Neuronal stem cell (in vitro differentiated cells): ENCODE measurements around the gene C1QA.

Source experiments
- DNase-seq: peaks from one replicate; pipeline ENCODE4 v3.0.0-alpha.2; 2013; ENCODE audit warnings: low spot score
- H2AFZ ChIP-seq: one replicate; pipeline ENCODE4 v1.6.1; 2013; ENCODE audit warnings: mild to moderate bottlenecking, low read length, inconsistent platforms
- H2AK5ac ChIP-seq: 2 replicates; pipeline ENCODE4 v1.6.1; 2013; ENCODE audit warnings: low read depth, mild to moderate bottlenecking, inconsistent platforms, low read length, moderate library complexity, mixed read lengths
- H2BK120ac ChIP-seq: 2 replicates; pipeline ENCODE4 v1.6.1; 2013; ENCODE audit warnings: low read depth, mild to moderate bottlenecking, inconsistent platforms, low read length, moderate library complexity, mixed read lengths
- H2BK12ac ChIP-seq: one replicate; pipeline ENCODE4 v1.6.1; 2013; ENCODE audit warnings: low read length, inconsistent platforms
- H2BK15ac ChIP-seq: 2 replicates; pipeline ENCODE4 v1.6.1; 2013; ENCODE audit warnings: mild to moderate bottlenecking, low read length, inconsistent platforms, mixed read lengths
- H2BK5ac ChIP-seq: one replicate; pipeline ENCODE4 v1.6.1; 2013; ENCODE audit warnings: inconsistent platforms, mild to moderate bottlenecking, low read length, moderate library complexity
- H3K14ac ChIP-seq: one replicate; pipeline ENCODE4 v1.6.1; 2013; ENCODE audit warnings: low read length, inconsistent platforms
- H3K18ac ChIP-seq: 2 replicates; pipeline ENCODE4 v1.6.1; 2013; ENCODE audit warnings: low read length, inconsistent platforms
- H3K23ac ChIP-seq: 2 replicates; pipeline ENCODE4 v1.6.1; 2013; ENCODE audit warnings: low read depth, mild to moderate bottlenecking, mixed read lengths, low read length, inconsistent platforms; ENCODE audit not compliant: poor library complexity
- H3K27ac ChIP-seq: replicated peaks from 3 replicates; pipeline ENCODE4 v1.5.1; 2013; ENCODE audit warnings: low read length, inconsistent platforms
- H3K27me3 ChIP-seq, 3 experiments: 2 replicates each; pipeline ENCODE4 v1.6.1; 2013; ENCODE audit warnings: low read length in 3 of 3, mild to moderate bottlenecking in 2 of 3, inconsistent platforms in 1 of 3, low read depth in 1 of 3, mixed read lengths in 1 of 3, moderate library complexity in 1 of 3; ENCODE audit not compliant: control insufficient read depth in 3 of 3, insufficient read depth in 3 of 3
- H3K36me3 ChIP-seq, 2 donors: replicated peaks in 1 of 2; 2 replicates each; pipeline ENCODE4 v1.6.1; 2013; ENCODE audit warnings: low read length in 2 of 2; ENCODE audit not compliant: control insufficient read depth in 2 of 2, insufficient read depth in 2 of 2
- H3K4ac ChIP-seq: 2 replicates; pipeline ENCODE4 v1.6.1; 2013; ENCODE audit warnings: inconsistent platforms, mild to moderate bottlenecking, low read length, moderate library complexity
- H3K4me1 ChIP-seq, 2 donors: 1 replicate in 1 of 2; 2 replicates in 1 of 2; pipeline ENCODE4 v1.6.1; 2013; ENCODE audit warnings: low read length in 2 of 2, low read depth in 1 of 2; ENCODE audit not compliant: control insufficient read depth in 2 of 2, insufficient read depth in 1 of 2
- H3K4me2 ChIP-seq: one replicate; pipeline ENCODE4 v1.6.1; 2013; ENCODE audit warnings: mild to moderate bottlenecking, low read length, inconsistent platforms; ENCODE audit not compliant: insufficient read depth, poor library complexity, severe bottlenecking
- H3K4me3 ChIP-seq, 2 donors: 2 replicates each; pipeline ENCODE4 v1.5.1; 2013; ENCODE audit warnings: low read length in 2 of 2, mild to moderate bottlenecking in 2 of 2, inconsistent platforms in 1 of 2, moderate library complexity in 1 of 2
- H3K79me1 ChIP-seq: one replicate; pipeline ENCODE4 v1.6.1; 2013; ENCODE audit warnings: low read depth, mild to moderate bottlenecking, inconsistent platforms, low read length, moderate library complexity
- H3K9ac ChIP-seq: one replicate; pipeline ENCODE4 v1.6.1; 2013; ENCODE audit warnings: mild to moderate bottlenecking, low read depth, low read length, inconsistent platforms; ENCODE audit not compliant: poor library complexity
- H3K9me3 ChIP-seq, 2 donors: replicated peaks in 1 of 2; 2 replicates each; pipeline versions ENCODE3 to v1.6.1; 2013; ENCODE audit warnings: low read length in 2 of 2, mild to moderate bottlenecking in 2 of 2, inconsistent platforms in 1 of 2, low read depth in 1 of 2, mixed read lengths in 1 of 2, moderate library complexity in 1 of 2; ENCODE audit not compliant: control insufficient read depth in 2 of 2, insufficient read depth in 1 of 2
- H4K8ac ChIP-seq: one replicate; pipeline ENCODE4 v1.6.1; 2013; ENCODE audit warnings: low read depth, mild to moderate bottlenecking, inconsistent platforms, low read length, moderate library complexity
- H4K91ac ChIP-seq: one replicate; pipeline ENCODE4 v1.6.1; 2013; ENCODE audit warnings: low read length, low read depth, mild to moderate bottlenecking, inconsistent platforms; ENCODE audit not compliant: poor library complexity
- WGBS, 2 donors: extraction: QIAGEN DNeasy Blood & Tissue Kit; methylation state at CpG; one replicate each; pipeline ENCODE4 v1.1.7; 2013; ENCODE audit warnings: missing lambda C conversion rate in 2 of 2, mixed read lengths in 1 of 2; ENCODE audit not compliant: insufficient read length in 2 of 2, insufficient replicate concordance in 1 of 2; ENCODE audit errors: extremely low coverage in 2 of 2; 5-methylcytosine and 5-hydroxymethylcytosine counted together

The C1QA gene

DNA sequence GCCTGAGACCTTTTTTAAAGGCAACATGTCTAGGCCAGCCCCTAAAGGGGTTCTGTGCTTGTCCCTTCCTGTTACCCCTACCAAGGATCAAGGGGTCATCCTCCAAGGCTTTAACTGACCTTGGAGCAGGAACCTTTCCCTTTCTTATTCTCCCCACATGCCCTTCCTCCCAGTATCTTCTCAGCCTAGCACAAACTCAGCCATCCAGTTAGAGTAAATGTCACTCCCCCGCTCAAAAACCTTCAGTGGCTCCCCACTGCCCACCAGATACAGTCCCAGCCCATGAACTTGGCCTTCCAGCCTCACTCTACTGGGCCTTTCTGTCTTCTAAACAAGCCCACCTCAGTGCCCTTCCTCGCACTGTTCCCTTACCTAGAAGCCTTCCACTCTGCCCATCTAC, 25.5 kb downstream of the C1QA start:
- Histone ChIP-seq H3K23ac (no peak overlapping the region), H3K18ac (no peak overlapping the region), H2BK15ac (no peak overlapping the region), H4K8ac (no peak overlapping the region), H2BK12ac (no peak overlapping the region), H3K27ac (no peak overlapping the region), H3K4me3 (no peak overlapping the region), H4K91ac (no peak overlapping the region), H3K9me3 (no peaks in the 10 kb centered on the region), H3K14ac (no peak overlapping the region), H2BK5ac (no peak overlapping the region), H3K36me3 (no peaks in the 10 kb centered on the region), H3K4ac (no peak overlapping the region), H2BK120ac (no peak overlapping the region), H2AFZ (no peak overlapping the region), H2AK5ac (no peak overlapping the region), H3K4me2 (no peak overlapping the region), H3K79me1 (no peaks in the 10 kb centered on the region), H3K4me1 (peaks cover 0 to 6% of the 10 kb centered on the region in 2 donors), H3K9ac (no peak overlapping the region), H3K27me3 (peaks cover 0 to 22% (median 0%) of the 10 kb centered on the region in 3 experiments)
- no peak for DNase-seq
- no CpG with 5 or more reads among the region's 2 CpGs for WGBS, 2 donors

DNA sequence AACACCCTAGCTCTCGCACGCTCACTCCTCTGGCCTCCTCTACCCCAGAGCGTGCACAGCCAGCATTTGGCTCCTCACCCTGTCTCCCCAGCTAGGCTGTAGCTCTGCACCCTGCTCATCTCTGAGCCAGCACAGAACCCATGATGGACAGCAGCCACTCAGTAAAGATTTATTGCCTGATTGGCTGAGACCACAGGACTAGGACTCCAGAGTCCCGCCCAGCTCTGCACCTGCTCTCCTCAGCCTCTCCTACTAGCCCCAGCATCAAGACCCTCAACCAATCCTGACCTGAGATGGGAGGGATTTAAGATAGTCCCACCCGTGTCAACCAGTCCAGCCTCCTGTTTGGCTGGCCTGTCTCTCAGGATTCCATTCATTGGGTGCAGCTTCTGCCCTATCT, 25.9 kb downstream of the C1QA start:
- Histone ChIP-seq H3K27me3 (peaks cover 0 to 26% (median 0%) of the 10 kb centered on the region in 3 experiments), H2BK5ac (no peak overlapping the region), H3K23ac (no peak overlapping the region), H3K14ac (no peak overlapping the region), H3K4me3 (no peak overlapping the region), H3K36me3 (no peaks in the 10 kb centered on the region), H3K18ac (no peak overlapping the region), H3K4me2 (no peak overlapping the region), H3K9ac (no peak overlapping the region), H4K91ac (no peak overlapping the region), H4K8ac (no peak overlapping the region), H2BK120ac (no peak overlapping the region), H2AFZ (no peak overlapping the region), H2BK15ac (no peak overlapping the region), H3K27ac (no peak overlapping the region), H3K9me3 (no peaks in the 10 kb centered on the region), H3K4ac (no peak overlapping the region), H2BK12ac (no peak overlapping the region), H3K79me1 (no peaks in the 10 kb centered on the region), H3K4me1 (peaks cover 0 to 6% of the 10 kb centered on the region in 2 donors), H2AK5ac (no peak overlapping the region)
- WGBS, 2 donors: no CpG with 5 or more reads among the region's 5 CpGs
- DNase-seq: peak; percentile 31

DNA sequence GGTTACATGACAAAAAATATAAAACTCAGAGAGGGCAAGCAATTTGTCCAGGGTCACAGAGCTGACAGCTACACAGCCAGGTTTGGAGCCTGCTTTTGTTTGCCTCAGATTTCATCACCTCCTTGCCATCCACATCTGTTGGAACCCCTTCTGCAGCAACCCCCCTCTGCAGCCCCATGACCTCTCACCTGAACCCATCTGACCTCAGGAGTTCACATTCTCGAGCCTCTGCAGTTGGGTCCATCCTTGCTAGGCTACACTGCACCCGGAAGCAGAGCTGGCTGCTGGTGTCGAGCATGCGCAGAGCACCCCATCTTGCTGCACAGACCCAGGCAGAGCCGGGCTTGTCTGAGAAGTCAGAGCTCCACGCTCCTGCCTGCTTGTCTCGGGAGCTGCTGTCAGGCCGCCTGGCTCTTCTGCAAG, 26.6 kb downstream of the C1QA start:
- Histone ChIP-seq H3K4ac (no peak overlapping the region), H4K91ac (no peak overlapping the region), H4K8ac (no peak overlapping the region), H3K14ac (no peak overlapping the region), H3K4me1 (peaks cover 0 to 6% of the 10 kb centered on the region in 2 donors), H3K23ac (no peak overlapping the region), H2AK5ac (peak overlapping the region; percentile 14), H3K36me3 (no peaks in the 10 kb centered on the region), H3K27ac (no peak overlapping the region), H3K4me2 (no peak overlapping the region), H3K27me3 (peaks cover 0 to 27% (median 0%) of the 10 kb centered on the region in 3 experiments), H3K9me3 (no peaks in the 10 kb centered on the region), H3K79me1 (no peaks in the 10 kb centered on the region), H2AFZ (no peak overlapping the region), H3K18ac (no peak overlapping the region), H3K9ac (no peak overlapping the region), H3K4me3 (peak overlapping the region in 1 of 2 donors; percentile 34), H2BK12ac (no peak overlapping the region), H2BK5ac (no peak overlapping the region), H2BK15ac (no peak overlapping the region), H2BK120ac (no peak overlapping the region)
- no peak for DNase-seq
- no CpG with 5 or more reads among the region's 8 CpGs for WGBS, 2 donors

DNA sequence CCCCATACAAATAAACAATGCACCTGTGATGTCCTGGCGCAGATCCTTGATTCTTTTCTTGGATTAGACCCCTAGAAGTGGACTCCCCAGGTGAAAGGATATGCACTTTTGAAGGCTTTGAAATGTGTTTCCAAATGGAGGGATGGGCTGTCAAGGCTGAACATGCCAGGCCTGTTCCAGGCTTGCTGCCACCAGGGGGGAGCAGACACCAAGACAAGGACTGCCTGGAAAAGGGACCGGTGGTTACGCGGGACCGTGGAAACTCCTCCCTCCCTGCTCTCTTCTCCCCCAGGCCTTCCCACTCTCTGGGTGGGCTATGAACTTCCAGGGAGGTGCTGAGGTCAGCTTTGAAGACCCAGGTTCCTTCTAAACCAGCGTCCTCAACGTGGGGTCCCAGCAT, 29.3 kb downstream of the C1QA start:
- no CpG with 5 or more reads among the region's 7 CpGs for WGBS, 2 donors
- no peak overlapping the region for H2BK15ac ChIP-seq
- H3K79me1 ChIP-seq: no peaks in the 10 kb centered on the region
- H3K4me3 ChIP-seq: no peak overlapping the region
- H3K4me2 ChIP-seq: no peak overlapping the region
- H3K14ac ChIP-seq: no peak overlapping the region
- H2AK5ac ChIP-seq: no peak overlapping the region
- H2AFZ ChIP-seq: peak overlapping the region; percentile 81
- H2BK120ac ChIP-seq: no peak overlapping the region
- no peak overlapping the region for H3K9ac ChIP-seq
- H3K23ac ChIP-seq: no peak overlapping the region
- H3K27me3 ChIP-seq: peaks cover 0 to 30% (median 0%) of the 10 kb centered on the region in 3 experiments
- H4K8ac ChIP-seq: no peak overlapping the region
- no peak overlapping the region for H4K91ac ChIP-seq
- no peak overlapping the region for H2BK12ac ChIP-seq
- no peak overlapping the region for H2BK5ac ChIP-seq
- no peak overlapping the region for H3K18ac ChIP-seq
- peaks cover 0 to 6% of the 10 kb centered on the region in 2 donors for H3K4me1 ChIP-seq
- no peak overlapping the region for H3K4ac ChIP-seq
- peak; percentile 47 for DNase-seq
- no peaks in the 10 kb centered on the region for H3K9me3 ChIP-seq
- H3K27ac ChIP-seq: no peak overlapping the region
- no peaks in the 10 kb centered on the region for H3K36me3 ChIP-seq
